GM21717 (cell line): ENCODE data around the gene ALK.
"Not testable (repeated sequence)": the region's sequence is repeated elsewhere in the genome, so short reads cannot be mapped to it uniquely, and the experiment has no call there.

Source experiments
- ATAC-seq: cut with Tn5 transposase; IDR thresholded peaks from one replicate; pipeline ENCODE4 v1.9.1; 2021; ENCODE audit warnings: mild to moderate bottlenecking, moderate library complexity; ENCODE audit not compliant: unreplicated experiment

Gene ALK

DNA sequence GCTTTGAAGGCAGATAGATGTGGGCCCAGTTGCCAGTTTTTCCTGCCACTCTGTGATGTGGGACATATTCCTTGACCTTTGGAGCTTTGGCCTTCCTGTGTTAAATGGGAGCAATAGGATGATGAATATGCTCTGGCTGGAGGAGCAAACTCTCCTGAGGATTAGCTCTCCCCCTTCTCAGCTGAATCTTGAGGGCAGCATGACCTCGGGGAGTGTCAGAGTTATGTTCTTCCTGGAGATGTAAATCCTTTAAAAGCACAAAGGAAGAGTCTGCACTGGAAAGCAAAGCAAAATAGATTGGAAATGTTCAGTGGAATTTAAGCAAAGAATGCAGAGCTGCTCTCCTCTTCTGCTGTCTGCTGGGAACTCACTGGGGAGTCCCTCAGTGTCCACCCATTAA lies 160.1 kb downstream of the ALK start:
- no peak for ATAC-seq

DNA sequence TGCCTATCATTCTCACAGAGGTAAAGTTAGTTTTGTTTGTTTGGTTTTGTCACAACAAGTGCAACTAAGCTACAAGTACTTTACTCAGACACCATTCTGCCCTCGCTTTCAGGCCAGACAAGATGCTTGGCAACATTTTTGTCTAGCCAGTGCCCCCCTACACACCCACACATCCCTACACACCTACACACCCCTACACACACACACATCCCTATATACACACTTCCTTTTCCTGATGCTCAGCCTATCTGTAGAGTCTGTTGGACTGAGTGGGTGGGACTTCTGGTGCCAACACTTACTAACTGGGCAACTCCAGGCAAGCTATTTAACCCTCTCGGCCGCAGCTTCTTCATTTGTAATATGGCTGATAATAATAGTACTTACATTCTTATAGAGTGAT lies 161.4 kb downstream of the ALK start:
- ATAC-seq = no peak

DNA sequence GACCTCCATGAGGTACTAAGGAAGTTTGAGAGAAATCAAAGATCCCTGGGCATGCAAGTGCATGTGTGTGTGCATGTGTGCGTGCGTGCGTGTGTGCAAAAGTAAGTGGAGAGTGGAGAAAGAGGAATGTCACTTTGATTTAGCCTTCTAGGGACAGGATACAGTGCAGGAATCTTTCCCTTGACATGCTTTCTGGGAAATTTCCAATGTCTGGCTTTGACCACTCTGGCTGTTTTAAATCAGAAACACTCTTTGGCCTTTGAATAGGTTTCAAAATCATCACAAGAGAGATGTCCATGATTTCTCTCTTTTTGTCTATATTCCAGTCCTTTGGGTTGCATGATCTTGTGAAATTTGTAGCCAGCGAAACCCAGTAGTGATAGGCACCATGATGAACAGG lies 162.0 kb downstream of the ALK start:
- no peak for ATAC-seq

DNA sequence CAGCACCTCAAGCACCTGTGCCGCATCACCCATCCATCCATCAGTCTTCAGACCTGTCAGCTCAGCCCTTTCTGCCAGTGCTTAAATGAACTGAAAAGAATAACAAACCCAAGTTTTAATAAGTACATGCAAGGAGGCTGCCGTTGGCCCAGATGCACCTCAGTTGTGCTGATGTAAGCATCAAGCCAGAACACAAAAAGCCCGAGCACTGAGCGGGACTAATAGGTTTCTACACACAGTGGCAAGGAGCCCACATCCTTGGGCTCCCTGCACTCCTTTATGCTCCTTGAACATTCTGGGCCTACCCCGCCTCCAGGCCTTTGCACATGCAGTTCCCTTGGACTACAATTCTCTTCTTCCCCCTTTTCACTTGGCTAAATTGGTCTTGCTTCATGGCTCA lies 165.6 kb downstream of the ALK start:
- ATAC-seq = no peak

DNA sequence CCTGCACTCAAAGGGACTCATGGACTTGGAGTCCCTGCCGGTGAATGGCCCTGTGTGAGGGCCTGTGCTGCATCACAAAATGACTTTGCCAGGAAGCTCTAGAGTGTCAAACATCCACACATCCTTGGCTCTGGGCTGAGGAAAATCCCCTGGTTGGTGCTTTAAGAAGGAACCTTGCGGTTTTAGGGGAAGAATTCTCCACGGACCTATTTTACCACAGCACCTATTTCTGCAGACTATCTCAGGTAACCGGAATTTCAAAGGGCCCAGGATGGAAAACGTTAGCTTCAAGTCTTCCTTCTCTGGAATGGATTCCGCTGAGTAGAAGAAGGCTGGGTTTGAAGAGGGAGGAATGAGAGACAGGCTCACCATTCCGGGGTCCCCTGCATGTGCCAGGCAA lies 166.2 kb downstream of the ALK start:
- no peak for ATAC-seq

DNA sequence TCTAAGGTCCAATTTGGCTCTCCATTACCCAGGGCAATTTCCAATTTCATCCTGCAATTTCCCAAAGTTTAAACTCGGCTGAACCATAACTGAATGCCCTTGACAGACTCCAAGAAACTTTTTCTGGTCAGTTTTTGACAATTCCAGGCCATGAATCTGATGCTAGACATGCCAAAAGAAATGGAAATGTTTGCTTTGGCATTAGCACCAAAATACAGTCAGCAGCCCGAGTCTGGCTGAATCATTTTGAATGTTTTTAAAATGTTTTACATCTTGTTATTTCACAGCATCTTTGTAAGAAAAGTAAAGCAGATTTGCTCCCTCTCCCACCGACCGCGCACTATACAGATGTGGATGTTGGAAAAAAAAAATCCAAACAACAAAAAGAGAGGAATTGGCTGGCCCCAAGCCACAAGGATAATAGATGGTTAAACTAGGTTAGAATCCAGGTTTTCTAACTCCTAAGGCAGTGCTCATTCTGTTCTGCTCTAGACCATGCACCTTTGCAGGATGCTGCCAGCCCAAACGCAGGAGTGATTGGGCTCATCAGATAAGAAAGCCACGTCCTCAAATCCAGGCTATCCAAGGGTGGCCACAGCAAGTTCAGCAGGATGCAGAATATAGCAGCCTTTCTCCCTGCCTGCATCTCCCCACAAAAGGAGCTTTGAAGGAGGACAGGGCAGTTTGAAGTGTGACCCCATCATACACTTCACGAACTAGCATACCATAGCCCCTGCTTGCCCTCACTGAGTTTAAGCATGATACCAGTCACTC lies 167.5 kb downstream of the ALK start:
- no peak for ATAC-seq

DNA sequence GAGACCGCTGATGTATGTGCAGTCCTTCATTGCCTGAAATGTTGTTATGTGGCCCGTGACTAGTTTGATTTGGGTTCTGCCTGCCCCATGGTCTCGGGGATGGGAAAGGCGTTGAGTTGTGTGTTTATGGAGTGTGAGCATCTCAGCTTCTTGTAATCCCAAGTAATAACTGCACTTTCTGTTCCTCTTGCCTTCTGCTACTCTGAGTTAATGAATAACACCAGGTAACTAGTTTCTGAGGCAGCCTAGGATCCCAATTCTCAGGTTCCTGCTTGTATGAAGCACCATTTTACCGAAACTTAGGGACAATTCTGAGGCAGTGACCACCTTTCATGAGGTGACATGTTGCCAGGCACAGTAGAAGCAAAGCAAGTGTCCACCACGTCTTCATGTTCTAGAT lies 170.0 kb downstream of the ALK start:
- ATAC-seq = no peak

DNA sequence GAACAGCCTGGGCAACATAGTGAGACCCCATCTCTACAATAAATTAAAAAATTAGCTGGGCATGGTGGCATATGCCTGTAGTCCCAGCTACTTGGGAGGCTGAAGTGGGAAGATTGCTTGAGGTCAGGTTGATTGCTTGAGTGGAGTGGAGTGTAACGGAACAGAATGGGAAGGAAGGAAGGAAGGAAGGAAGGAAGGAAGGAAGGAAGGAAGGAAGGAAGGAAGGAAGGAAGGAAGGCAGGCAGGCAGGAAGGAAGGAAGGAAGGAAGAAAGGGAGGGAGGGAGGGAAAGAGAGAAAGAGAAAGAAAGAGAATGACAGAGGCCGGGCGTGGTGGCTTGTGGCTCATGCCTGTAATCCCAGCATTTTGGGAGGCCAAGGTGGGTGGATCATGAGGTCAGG lies 170.9 kb downstream of the ALK start:
- not testable (repeated sequence) for ATAC-seq

DNA sequence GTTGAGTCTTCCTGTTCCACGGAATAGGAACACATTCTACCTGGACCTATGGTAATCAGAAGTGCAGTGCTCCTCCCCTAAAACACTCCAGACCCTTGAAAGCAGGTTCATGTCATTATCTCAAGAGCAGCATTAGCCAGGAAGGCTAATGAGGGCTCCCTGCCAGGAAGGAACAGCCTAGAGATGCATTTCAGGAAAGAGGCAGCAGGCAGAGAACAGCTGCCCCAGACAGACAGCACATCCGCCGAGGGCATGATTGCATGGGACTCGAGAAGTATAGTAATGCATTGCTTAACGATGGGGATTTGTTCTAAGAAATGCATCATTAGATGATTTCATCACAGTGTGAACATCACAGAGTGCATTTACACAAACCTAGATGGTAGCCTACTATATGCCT lies 171.5 kb downstream of the ALK start:
- ATAC-seq = no peak

DNA sequence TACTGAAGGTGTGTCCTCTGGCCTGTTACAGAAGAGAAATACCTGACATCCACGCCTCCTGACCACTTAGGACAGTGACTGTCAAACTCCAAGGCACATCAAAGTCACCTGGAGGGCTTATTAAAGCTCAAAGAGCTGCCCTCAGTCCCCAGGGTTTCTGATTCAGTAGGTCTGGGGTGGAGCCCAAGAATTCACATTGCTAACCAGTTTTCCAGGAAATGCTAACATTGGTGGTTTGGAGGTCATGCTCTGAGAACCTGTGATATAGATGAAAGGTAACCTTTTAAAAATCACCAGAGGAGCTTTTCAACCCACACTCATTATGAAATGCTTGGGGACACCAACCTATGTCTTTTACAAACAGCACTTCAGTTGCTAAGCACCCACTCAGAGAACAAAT lies 172.3 kb downstream of the ALK start:
- ATAC-seq = no peak

DNA sequence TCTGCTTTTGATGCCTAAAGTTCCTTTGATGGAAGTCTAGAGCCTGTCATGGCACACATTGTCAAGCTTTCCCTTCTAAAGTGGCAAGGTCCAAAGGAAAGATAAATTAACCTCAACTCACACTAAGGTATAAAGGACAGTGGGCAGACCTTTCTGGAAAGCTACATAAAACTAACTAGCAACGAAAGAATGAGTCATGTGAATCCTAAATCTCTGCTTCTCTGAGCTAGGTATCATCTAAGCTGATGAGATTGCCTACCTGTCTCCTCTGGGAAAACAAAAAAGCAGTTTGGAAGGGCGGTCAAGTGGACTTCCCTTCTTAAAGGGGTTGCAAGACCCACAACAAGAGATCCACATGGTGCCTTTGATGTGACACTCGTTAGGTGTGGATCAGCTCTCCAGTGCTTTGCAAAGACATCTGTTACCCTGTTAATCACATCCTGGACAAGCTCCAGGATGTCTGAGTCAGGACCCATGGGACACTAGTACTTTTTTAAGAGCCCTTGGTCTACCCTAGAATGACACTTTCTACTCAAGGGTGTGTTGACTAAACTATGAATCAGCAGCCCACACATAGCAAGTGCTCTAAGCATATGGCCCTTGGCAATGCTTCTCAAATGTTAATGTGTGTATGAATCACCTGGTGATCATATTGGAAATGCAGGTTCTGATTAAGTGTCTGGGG lies 173.5 kb downstream of the ALK start:
- no peak for ATAC-seq

DNA sequence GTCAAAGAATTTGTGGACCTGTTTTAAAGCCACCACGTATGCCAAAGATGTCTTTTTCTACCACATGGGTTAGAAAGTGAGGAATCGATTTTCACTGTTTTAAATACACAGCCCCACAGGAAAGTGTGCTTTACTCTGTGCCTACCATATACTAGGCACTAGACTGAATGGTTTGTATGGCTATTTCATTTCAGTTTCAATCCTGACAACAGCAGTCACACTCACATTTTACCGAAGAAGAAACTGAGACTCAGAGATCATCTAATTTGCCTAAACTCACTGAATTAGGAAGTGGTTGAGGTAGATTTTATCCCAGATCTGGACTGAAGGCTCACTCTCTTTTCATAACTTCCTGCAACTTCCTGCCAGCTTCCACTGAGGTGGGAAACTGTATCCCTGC lies 176.4 kb downstream of the ALK start:
- no peak for ATAC-seq

DNA sequence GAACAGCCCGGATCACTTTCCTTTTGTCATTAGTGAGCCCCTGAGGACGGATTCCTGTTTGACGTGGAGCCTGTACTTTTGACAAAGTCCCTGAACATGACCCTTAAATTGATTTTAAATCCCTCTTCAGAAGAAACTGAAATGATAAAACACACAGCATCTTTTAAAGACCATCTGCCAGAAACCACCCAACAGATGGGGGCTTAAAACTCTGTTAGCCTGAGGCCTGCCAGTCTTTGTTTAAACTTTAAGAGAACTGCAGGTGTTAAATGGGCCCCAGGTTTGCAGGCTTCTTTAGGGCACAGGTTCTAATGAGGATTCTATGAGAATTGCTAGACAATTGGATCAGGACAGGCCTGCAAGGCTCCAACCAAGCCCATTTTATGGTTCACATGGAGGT lies 177.9 kb downstream of the ALK start:
- ATAC-seq = no peak

DNA sequence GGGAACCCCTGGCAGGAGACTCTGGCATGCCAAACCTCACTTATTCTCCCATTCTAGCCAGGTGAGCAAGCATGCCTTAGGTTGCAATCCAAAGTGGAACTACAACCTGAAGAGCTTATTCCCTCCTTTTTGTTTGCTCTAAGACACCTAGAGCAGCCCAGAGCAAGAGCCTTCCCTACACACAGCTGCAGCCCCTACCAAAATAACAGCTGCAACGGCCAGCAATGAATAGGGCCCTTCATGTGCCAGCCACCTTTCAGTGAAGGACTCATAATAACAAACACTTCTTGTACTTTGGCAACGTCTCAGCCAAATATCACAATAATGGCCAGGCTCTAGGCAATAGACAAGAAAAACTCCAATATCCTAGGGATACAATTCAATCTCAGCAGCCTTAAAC lies 178.7 kb downstream of the ALK start:
- no peak for ATAC-seq

DNA sequence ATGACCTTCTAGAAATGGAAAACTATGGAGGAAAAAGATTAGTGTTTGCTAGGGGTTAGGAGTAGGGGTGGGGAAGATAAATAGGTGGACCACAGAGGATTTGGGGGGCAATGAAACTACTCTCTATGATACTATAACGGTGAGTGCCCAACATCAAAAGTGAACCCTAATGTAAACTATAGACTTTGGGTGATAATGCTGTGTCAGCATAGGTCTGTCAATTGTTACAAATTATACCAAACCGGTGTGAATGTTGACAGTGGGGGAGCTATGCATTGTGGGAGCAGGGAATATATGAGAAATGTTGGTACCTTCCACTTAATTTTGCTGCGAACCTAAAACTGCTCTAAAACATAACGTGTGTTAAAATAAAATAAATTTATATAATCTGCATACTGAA lies 180.3 kb downstream of the ALK start:
- ATAC-seq = no peak

DNA sequence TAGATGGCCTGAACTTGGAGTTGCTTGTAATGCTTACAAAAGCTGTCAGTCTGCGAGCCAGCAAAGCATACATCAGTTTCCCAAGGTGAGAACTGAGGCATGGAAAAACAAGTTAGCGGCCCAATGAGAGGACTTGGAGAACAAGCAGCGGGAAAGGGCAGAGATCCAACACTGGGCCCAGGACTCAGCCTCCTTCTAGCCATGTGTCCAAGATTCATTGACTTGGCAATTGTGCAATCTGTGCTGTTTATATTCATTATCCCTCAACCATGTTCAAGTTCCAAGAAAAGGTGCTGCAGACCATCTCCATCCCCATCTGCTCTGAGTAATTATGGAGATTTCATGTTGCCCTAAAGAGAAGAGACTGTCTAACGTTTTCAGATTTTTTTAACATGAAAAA lies 187.4 kb downstream of the ALK start:
- ATAC-seq = no peak

DNA sequence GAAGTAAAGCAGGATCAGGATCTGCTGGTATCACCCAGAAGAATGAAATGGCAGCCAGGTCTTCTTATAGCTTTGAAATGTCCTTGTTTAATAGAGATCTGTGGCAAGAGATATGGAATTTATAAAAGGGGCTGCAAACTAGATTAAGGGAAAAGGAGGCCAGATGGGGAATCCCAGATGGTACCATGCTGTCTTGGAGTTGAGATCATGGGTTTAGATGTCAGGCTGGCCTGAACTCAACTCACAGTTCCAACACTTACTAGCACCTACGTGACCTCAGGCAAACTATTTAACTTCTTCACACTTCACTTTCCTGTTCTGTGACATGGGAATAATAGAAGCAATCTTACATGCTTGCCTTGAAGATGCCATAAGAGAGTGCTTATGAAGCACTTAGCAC lies 188.2 kb downstream of the ALK start:
- ATAC-seq = no peak

DNA sequence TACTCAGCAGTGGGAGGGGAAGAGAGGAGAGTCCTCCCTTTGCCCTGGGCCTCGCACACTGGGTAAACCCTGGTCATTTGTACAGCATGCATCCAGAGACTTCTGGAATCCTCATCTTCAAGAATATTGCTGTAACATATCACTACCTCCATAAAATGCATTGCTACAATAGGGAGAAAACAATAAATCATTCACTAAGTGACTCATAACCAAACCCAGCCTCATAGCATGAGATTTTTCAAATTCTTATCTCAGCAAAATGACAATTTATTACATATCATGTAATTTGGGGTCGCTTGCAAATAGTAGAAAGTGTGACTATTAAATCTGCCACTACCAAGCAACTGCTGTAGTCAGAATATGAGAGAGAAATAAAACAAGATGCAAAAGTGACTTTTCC lies 189.4 kb downstream of the ALK start:
- ATAC-seq = no peak

DNA sequence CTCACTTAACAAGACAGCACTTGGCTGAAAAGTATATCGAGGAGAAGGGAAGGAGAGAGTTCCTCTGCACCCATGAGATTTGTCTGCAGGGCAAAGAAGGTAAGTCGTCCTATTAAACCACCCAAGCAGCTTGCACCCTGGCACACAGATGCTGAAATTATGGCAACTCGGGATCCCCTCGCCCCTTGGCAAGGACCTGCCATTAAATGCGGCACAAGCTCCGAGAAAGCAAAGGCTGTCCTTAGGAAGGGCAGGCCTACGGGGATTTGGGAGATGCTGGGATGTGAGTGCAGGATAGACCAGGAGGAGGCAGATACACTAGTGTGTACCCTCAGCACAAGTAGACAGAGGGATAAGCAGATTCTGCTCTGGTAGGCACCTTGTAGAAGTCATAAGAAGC lies 191.5 kb downstream of the ALK start:
- ATAC-seq = no peak

DNA sequence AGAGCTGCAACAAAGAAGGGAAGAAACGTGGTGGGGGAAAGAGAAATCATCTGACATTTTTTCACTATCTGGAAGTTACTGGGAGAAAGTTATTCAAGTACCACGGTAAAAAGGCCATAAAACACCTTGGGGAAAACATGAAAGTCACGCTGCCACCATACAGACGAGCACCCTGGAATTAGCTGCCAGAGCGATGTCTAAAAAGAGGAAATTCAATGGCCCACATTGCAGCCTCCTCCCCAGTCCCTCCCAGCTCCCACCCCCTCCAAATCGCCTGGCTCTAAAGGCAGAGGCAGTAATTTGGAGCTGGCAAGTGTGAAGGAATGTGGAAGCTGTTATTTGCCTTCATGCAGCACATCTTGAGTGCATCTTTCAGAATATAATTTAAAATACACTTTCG lies 192.0 kb downstream of the ALK start:
- no peak for ATAC-seq

DNA sequence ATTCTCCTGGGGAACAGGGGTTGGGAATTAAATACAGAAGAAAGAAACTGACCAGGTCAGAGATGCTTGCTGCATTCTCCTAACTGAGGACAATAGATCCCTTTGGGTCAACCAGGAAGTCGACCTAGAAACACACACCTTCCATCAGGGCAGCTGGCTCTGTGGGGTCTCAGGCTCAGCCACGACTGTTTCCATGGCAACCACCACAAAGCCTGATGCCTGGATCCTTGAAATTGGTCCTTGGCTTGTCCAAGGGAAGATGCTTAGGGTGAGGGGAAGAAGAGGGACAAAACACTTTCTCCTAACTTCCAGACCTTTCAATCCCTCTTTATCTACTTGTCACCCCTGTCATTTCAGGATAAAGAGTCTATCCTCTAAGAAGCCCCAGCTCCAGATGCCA lies 194.4 kb downstream of the ALK start:
- ATAC-seq = no peak

DNA sequence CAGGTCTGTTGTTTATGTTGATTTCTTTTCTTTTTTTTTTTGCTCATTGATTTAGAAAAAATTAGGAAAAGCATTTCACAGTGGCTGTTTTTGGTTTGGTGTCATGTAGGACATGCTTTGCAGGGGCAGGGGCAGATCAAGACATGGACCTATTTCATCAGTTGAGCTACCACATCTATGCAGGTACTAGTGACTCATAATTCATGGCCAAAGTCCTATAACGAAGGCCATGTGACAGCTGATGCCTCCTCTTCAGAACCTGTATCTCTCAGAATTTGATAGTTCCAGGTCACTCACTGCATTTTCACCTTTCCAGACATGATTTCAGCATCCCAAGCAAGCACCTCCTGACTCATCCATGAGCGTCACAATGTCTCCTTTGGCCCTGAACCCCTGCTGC lies 195.8 kb downstream of the ALK start:
- no peak for ATAC-seq

DNA sequence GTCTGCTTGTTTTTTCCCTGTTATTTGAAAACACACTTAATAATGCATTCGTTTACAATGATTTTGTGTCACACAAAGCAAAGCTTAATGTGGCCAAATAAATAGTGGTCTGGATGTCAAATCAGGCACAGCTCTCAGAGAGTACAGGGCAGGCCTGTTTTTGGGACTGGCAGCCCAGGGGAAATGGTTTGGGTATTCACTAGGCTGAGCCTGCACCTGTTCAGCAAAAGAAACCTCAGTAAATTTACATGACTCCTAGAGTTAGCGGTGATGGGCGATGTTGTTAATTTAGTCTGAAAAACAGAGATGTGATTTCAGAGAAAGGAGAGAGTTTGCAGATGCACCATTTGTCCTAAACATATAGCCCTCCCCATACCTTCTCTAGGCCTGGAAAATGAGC lies 197.1 kb downstream of the ALK start:
- no peak for ATAC-seq
